NCI-H446 treated with DMSO at 0.1 percent for 48 hours (cell line): ENCODE measurements around the gene MST1.
A peak's percentile ranks its signal among the peaks of the same experiment; 100 is the strongest.

Source experiments
- DNase-seq: peaks from one replicate; lab custom pipeline; 2025; lab: John Stamatoyannopoulos, UW

Gene MST1

GRCh38 chr3:49689046-49689907 is at the start of gene MST1, which contains the start of gene RNF123:
TSS of gene MST1 (minus strand) at chr3:49689474. CDS start at chr3:49688691, 783 bp downstream.
TSS of gene RNF123 (plus strand) at chr3:49689557. CDS start at chr3:49691166, 1,609 bp downstream.
- DNase-seq: no peak

GRCh38 chr3:49738067-49738713 is 48.9 kb upstream of the MST1 start:
- no peak for DNase-seq

GRCh38 chr3:49734752-49735151 is 45.5 kb upstream of the MST1 start:
- DNase-seq: no peak

GRCh38 chr3:49733551-49733950 is 44.3 kb upstream of the MST1 start:
- DNase-seq: no peak

GRCh38 chr3:49732597-49732996 is 43.3 kb upstream of the MST1 start:
- DNase-seq: no peak

GRCh38 chr3:49729966-49730609 is 40.8 kb upstream of the MST1 start:
- DNase-seq: no peak

GRCh38 chr3:49727924-49728361 is 38.7 kb upstream of the MST1 start:
- DNase-seq: no peak

GRCh38 chr3:49727154-49727923 is 38.1 kb upstream of the MST1 start:
- no peak for DNase-seq

GRCh38 chr3:49725906-49726681 is 36.8 kb upstream of the MST1 start:
- DNase-seq: no peak

- no peak for DNase-seq
Observed at GRCh38 chr3:49724586-49724985, 35.3 kb upstream of the MST1 start.

- peak; percentile 79 for DNase-seq
Observed at GRCh38 chr3:49723628-49724551, 34.6 kb upstream of the MST1 start, which contains the start of gene GMPPB. TSS of gene GMPPB (minus strand) at chr3:49723951. CDS start at chr3:49723726, 225 bp downstream.

- no peak for DNase-seq
Observed at GRCh38 chr3:49723296-49723627, 34.0 kb upstream of the MST1 start.

- no peak for DNase-seq
Observed at GRCh38 chr3:49722896-49723295, 33.6 kb upstream of the MST1 start.

- no peak for DNase-seq
Observed at GRCh38 chr3:49721896-49722781, 32.9 kb upstream of the MST1 start.

- DNase-seq: no peak
Observed at GRCh38 chr3:49721596-49721895, 32.3 kb upstream of the MST1 start.

- DNase-seq: no peak
Observed at GRCh38 chr3:49720855-49721595, 31.8 kb upstream of the MST1 start.

- peak; percentile 47 for DNase-seq
Observed at GRCh38 chr3:49719214-49719884, 30.1 kb upstream of the MST1 start, which contains the start of gene AMIGO3. TSS of gene AMIGO3 (minus strand) at chr3:49719684. CDS start at chr3:49719465, 219 bp downstream.

GRCh38 chr3:49718858-49719213 is 29.6 kb upstream of the MST1 start:
- DNase-seq: no peak
